ENCODE results near the gene SDK2.

The SDK2 gene

GRCh38 chr17:73554498-73554897, 89.7 kb downstream of the SDK2 start:
- no peak for DNase-seq (ENCODE audit: low read depth in 2 of 2)

GRCh38 chr17:73553311-73553710, 90.9 kb downstream of the SDK2 start:
- DNase-seq (ENCODE audit: low read depth in 2 of 2) = no peak

GRCh38 chr17:73552300-73553048, 91.8 kb downstream of the SDK2 start:
- no peak for DNase-seq (ENCODE audit: low read depth in 2 of 2)

DNA sequence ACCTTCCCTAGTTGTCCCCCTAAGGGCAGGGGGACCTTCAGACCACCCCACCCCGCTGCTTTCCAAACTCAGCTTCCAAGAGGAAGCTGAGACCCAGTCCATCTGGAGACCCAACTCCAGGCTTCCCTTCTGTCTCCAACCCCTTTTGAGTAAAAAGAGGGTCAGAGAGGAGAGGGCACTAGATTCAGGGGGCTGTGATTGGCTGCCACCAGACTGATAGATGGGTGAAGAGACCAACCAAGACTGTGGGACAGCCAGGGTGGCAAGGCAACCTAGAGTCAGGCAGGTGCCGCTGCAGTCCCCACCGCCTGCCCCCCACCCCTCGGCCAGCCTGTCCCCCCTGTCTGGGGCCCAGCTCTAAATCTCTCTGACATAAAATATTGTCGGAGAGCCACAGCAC, 92.5 kb downstream of the SDK2 start:
- DNase-seq (ENCODE audit: low read depth in 2 of 2) = no peak

GRCh38 chr17:73551144-73551543, 93.1 kb downstream of the SDK2 start:
- no peak for DNase-seq (ENCODE audit: low read depth in 2 of 2)

DNA sequence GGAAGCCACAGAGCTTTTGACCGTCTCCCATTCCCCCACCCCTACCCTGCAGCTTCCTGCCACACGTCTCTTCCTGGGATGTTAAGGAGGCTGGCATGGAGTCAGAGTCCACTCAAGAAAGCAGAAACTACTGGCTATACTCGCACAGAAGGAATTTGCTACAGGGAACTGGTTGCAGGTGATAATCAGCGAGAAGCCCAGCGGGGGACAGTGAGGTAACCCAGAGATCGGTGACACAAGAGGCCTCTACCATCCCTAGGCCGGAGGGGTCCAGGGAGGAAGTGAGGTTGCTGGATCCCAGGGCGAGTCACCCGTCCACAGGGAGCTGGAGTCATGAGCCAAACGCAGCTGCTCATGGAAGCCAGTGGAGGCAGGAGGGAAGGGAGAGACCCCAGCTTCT, 93.7 kb downstream of the SDK2 start:
- no peak for DNase-seq (ENCODE audit: low read depth in 2 of 2)

GRCh38 chr17:73549841-73550430, 94.3 kb downstream of the SDK2 start:
- DNase-seq (ENCODE audit: low read depth in 2 of 2) = no peak

DNA sequence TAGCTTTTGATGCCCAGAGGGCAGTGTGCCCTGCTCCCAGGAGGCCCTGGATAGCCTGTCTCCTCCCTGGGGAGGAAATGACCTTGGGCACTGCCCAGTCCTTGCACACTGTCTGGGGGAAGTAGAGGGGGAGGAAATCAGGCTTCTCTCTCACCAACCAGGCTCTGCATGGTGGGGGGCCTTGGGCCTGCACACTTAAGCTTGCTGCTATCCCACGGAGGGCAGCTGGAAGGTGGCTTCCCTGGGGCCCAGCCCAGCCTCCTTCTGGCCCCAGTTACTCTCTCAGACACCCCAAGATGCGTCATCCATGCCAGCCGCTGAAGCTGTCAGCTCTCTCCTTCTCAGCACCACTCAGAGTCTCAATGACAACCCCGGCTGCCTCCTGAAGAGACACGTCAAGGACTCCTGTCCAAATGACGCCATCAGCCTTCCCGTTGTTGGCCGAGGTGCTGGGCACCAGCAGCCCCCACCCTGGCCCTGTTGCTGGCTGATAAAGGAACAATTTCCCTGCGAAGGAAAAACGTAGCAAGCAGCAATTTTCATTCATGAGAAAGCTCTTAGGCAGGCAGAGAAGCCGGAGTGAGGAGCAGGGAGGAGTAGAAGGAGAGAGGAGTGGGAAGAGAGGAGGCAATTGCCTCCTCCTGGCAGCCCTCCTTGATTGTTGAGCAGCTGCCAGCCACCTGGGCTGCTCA, 95.5 kb downstream of the SDK2 start:
- no peak for DNase-seq (ENCODE audit: low read depth in 2 of 2)

DNA sequence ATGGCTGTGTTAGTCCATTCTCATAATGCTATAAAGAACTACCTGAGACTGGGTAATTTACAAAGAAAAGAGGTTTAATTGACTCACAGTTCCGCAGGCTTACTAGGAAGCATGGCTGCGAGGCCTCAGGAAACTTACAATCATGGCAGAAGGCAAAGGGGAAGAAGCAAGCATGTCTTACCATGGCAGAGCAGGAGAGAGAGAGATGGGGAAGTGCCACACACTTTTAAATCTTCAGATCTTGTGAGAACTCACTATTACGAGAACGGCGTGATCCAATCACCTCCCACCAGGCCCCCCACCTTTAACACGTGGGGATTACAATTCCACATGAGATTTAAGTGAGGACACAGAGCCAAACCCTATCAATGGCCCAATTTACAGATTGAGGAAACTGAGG, 96.5 kb downstream of the SDK2 start:
- no peak for DNase-seq (ENCODE audit: low read depth in 2 of 2)

DNA sequence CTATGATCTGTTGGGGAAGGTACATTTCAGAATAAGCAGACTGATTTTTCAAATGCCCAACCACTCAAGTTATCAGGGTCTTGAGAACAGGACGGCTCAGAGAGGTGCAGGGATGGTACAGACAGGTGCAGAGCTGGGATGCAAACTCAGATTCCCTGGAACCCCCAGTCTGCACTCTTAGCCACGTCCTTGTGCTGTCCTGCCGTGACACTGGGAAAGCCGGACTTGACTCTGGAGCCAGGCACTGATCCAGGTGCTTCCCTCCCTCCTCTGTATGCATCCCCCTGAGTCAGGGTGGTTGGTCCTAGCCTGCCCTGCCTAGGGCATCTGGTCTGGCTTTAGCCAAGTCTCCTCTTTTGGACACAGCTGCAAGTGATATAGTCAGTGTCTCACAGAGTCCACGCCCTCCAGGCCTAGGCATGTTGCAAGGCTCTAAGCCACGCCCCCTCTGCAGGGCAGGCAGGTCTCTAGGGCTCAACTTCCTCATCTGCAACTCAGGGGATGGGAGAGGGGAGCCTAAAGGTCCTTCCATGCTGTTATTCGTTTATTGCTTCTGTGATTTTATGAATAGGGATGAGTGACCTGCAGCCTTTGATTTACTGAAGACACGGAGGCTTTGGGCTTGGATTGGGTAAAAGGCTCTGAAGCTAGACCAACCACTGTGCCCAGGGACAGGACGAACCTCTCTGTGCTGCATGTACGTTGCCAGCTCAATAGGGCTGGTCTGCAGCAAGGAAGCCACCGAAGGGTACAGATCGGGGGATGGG, 97.3 kb downstream of the SDK2 start:
- no peak for DNase-seq (ENCODE audit: low read depth in 2 of 2)

DNA sequence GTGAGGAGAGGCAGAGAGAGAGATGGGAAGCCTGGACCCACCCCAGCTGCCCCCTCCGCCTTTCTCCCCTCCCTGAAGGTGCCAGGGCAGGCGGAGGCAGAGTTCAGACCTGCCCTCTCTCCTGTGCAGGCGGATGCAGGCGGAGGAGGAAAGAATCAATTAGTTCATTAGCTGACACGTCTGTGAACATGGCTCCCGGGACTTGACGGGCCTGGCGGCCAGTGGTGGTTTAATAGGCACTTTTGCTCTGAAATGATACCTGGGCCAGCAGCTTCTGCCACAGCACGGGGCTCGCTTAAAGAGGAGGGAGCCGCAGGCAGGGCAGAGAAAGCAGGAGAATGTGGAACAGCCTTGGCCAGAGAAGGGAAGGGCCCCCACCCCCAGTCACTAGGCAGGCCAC, 98.1 kb downstream of the SDK2 start:
- no peak for DNase-seq (ENCODE audit: low read depth in 2 of 2)

GRCh38 chr17:73545109-73546032, 98.9 kb downstream of the SDK2 start:
- DNase-seq (ENCODE audit: low read depth in 2 of 2) = no peak

- no peak for DNase-seq (ENCODE audit: low read depth in 2 of 2)
These were observed 99.9 kb downstream of the SDK2 start for GRCh38 chr17:73544333-73544732.

- DNase-seq (ENCODE audit: low read depth in 2 of 2) = no peak
These were observed 101.9 kb downstream of the SDK2 start for GRCh38 chr17:73542323-73542722.

DNA sequence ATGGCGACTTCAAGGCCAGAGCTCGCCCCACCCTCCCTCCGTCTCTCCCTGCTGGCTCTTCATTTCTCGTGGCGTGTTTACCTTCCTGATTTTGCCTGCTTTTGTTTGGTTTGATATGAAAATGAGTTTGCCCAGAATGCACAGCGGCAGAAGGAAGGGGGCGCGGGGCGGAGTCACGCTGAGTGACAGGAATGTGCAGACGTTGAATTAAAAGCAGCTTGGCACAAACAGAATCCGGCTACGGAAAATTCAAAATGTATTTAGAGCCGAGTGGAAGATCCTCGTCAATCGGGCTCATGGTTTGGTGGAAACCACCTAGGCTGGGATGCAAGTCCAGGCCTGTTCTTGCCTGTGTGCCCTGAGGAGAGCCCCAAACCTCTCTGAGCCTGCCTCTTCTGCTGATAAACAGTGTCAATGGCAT, 102.7 kb downstream of the SDK2 start:
- no peak for DNase-seq (ENCODE audit: low read depth in 2 of 2)

DNA sequence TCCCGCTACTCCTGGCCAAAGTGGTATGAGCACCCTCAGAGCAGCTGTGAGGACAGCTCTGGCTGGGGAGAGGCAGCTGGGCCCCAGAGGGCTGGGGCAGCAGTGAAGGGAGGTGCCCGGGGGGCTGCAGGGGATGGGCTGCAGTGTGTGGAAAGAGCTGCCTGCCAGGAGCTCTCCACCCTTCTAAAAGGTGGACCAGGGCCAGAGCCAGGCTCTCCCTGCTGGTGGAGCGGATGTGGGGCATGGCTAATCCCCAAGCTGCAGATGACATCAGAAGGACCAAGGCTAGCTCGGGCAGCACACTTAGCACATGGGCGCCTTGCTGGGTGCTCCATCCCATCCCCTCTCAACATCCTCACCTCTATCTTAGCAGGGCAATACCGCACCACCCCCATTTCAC, 103.1 kb downstream of the SDK2 start:
- no peak for DNase-seq (ENCODE audit: low read depth in 2 of 2)

DNA sequence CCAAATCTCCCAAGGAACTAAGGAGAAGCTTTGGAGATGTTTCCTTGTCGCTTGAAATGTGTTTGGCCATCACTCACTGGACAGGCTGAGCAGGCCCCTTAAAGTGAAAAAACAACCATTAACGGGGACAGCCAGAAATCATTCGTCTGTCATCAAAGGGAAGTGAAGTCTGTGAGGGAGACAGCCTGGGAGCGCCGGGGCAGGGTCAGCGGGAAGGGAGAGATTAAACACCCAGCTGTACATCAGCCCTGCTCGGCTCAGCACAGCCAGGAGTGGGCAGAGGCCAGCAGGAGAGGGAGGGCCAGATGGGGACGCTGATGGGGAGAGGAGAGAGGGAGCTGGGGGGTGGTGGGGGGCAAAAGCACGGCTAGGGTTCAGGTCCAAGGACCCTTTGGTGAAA, 105.1 kb downstream of the SDK2 start:
- no peak for DNase-seq (ENCODE audit: low read depth in 2 of 2)

GRCh38 chr17:73538445-73538844, 105.8 kb downstream of the SDK2 start:
- DNase-seq (ENCODE audit: low read depth in 2 of 2) = no peak

DNA sequence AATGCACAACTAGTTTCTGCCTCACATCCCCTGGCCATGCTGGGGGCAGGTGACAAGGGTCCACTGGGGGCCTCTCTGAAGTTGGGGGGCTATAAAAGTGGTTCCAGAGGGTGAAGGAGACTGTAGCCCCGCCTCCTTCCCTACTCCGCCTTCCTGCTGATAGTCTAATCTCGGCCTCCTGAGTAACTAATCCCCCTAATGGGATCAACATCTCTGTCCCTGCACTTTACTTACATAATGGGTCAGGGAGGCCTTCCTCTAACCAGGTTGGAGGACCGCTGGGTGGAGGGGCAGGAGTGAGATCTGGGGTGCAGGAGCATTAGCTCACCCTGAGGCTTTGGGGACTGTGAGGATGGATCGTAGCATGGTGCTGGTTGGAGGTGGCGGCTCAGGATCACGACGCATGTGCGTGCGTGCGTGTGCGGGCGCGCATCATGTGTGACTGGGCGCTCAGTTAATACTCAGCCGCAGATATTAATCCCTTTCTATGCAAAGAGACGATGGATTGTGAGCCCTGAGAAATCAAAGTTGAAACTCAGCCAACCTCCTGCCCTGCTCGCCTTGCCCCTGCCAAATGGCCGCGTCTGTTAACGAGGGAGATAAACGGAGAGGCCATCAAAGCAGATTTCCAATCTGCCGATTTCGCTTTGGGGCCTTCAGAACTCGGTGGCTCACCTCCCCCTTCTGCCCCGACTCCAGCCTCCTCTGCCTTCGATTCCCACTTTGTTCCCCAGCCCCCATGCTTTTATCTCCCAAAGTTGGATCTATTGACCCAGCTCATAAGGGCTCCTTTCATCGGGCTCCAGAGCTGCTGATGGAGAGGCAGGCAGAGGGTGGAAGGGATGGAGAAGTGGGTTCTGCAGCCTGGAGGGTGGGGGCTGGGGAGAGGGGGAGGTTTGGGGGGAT, 107.3 kb downstream of the SDK2 start:
- no peak for DNase-seq (ENCODE audit: low read depth in 2 of 2)

DNA sequence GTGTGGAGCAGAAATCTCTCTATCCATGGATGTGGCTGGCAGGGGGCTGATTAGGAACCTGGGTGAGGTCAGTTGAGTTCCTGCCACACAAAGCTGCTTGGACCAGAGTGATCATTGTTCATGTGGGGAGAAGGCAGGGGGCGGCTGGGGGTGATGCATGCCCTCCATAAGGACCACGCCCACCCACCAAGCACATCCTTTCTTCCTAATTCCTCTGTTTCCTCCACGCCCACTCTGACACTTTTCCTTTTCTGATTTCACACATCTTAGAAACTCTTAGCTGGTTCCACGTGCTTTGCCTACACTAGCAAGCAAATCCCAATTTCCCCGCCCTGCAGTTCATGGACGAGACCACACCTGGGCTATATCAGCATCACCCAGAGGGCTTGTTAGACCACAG, 108.5 kb downstream of the SDK2 start:
- DNase-seq (ENCODE audit: low read depth in 2 of 2) = no peak

All from stimulated activated CD4-positive, alpha-beta T cell treated with anti-CD3 and anti-CD28 coated beads, Interleukin-1b, Interleukin-23, amount 100 ng/mL, for 4 hours (primary cell).